ENCODE results near the gene CPTP.
"Not testable (repeated sequence)": the region's sequence is repeated elsewhere in the genome, so short reads cannot be mapped to it uniquely, and the experiment has no call there.

The CPTP gene

GRCh38 chr1:1307261-1307922 is 17.2 kb upstream of the CPTP start:
- no peak for DNase-seq

- peak; percentile 27 for DNase-seq
These were observed 16.5 kb upstream of the CPTP start, which contains the start of the genes ACAP3 and PUSL1 for GRCh38 chr1:1307923-1308755. Gene ACAP3 (minus strand): TSS chr1:1307930. CDS start chr1:1307815, 115 bp downstream. Gene PUSL1 (plus strand): TSS chr1:1308597. CDS start chr1:1308644, 47 bp downstream.

- no peak for DNase-seq
These were observed 15.8 kb upstream of the CPTP start for GRCh38 chr1:1308756-1309250.

- no peak for DNase-seq
These were observed 15.1 kb upstream of the CPTP start for GRCh38 chr1:1309251-1310108.

GRCh38 chr1:1310109-1310385 is 14.6 kb upstream of the CPTP start:
- no peak for DNase-seq

GRCh38 chr1:1310476-1311053 is 14.0 kb upstream of the CPTP start:
- DNase-seq: no peak

- DNase-seq: no peak
These were observed 13.2 kb upstream of the CPTP start for GRCh38 chr1:1311107-1312104.

- DNase-seq: no peak
These were observed 11.9 kb upstream of the CPTP start for GRCh38 chr1:1312450-1313314.

GRCh38 chr1:1313500-1314236 is 10.9 kb upstream of the CPTP start:
- DNase-seq: no peak

GRCh38 chr1:1314237-1314586 is 10.4 kb upstream of the CPTP start:
- no peak for DNase-seq

GRCh38 chr1:1314678-1315335 is 9.8 kb upstream of the CPTP start:
- no peak for DNase-seq

GRCh38 chr1:1315435-1315954 is 9.1 kb upstream of the CPTP start:
- no peak for DNase-seq

GRCh38 chr1:1316199-1316598 is 8.4 kb upstream of the CPTP start:
- DNase-seq: not testable (repeated sequence)

- DNase-seq: no peak
These were observed 7.2 kb upstream of the CPTP start for GRCh38 chr1:1317420-1317819.

- no peak for DNase-seq
These were observed 6.4 kb upstream of the CPTP start for GRCh38 chr1:1318131-1318652.

GRCh38 chr1:1318777-1319645 is 5.6 kb upstream of the CPTP start:
- DNase-seq: no peak

- no peak for DNase-seq
These were observed 5.0 kb upstream of the CPTP start for GRCh38 chr1:1319646-1319941.

All from NCI-H1417 treated with DMSO at 0.1 percent for 48 hours (cell line).